ENCODE measurements around the gene DSC2.

DNA sequence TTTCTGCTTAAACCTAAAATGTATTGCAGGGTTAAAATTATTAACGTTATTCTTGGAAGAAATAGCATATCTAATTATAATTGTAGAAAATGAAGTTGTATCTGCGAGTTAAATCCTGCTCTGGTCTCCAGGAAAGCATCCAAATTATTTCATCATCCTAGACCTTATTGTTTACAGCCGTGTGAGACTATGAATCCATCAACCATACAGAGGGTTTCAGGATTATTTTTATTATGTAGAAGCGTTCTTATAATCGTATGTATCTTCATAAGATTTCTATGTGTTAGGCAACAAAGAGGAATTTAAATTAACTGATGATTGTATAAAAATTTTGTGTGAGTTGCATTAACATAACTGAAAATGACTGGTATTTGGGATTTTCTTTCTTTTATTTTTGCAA, 45.2 kb downstream of the DSC2 start:
- TF ChIP-seq EZH2 (IDR thresholded peaks at IDR 0.05; ENCODE audit: borderline replicate concordance, low read depth, low read length, severe bottlenecking), result no peak
- TF ChIP-seq, protein P1, sequence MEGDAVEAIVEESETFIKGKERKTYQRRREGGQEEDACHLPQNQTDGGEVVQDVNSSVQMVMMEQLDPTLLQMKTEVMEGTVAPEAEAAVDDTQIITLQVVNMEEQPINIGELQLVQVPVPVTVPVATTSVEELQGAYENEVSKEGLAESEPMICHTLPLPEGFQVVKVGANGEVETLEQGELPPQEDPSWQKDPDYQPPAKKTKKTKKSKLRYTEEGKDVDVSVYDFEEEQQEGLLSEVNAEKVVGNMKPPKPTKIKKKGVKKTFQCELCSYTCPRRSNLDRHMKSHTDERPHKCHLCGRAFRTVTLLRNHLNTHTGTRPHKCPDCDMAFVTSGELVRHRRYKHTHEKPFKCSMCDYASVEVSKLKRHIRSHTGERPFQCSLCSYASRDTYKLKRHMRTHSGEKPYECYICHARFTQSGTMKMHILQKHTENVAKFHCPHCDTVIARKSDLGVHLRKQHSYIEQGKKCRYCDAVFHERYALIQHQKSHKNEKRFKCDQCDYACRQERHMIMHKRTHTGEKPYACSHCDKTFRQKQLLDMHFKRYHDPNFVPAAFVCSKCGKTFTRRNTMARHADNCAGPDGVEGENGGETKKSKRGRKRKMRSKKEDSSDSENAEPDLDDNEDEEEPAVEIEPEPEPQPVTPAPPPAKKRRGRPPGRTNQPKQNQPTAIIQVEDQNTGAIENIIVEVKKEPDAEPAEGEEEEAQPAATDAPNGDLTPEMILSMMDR (IDR thresholded peaks at IDR 0.05; ENCODE audit: borderline replicate concordance, extremely low read depth, low read length, poor library complexity, severe bottlenecking), result no peak
